Breast epithelium (tissue), 4 donors: ENCODE data around the gene PDPK1. TPM values are rescaled to one million over a fixed set of nuclear protein-coding genes. Genes with fewer than 3 reads are reported as not detected.
A peak's percentile ranks its signal among the peaks of the same experiment; 100 is the strongest.
"Not testable (repeated sequence)": the region's sequence is repeated elsewhere in the genome, so short reads cannot be mapped to it uniquely, and the experiment has no call there.

Experiments used
- DNase-seq, 2 donors: peaks; one replicate each; pipeline ENCODE4 v3.0.0-alpha.2; 2019; ENCODE audit warnings: low spot score in 2 of 2
- H3K27ac ChIP-seq, 2 donors: fragments of 200-600 bp; sonication (generic) in 1 of 2; one replicate each; pipeline ENCODE4 v1.5.1; 2016 to 2019; ENCODE audit warnings: mild to moderate bottlenecking in 1 of 2
- H3K27me3 ChIP-seq, 2 donors: fragments of 200-600 bp; sonication (generic) in 1 of 2; one replicate each; pipeline versions ENCODE4 v1.5.1 to v1.6.0; 2017 to 2019; ENCODE audit warnings: control low read depth in 1 of 2, mild to moderate bottlenecking in 1 of 2
- H3K36me3 ChIP-seq: fragments of 200-600 bp; one replicate; pipeline ENCODE4 v1.5.1; 2019
- H3K4me1 ChIP-seq, 2 donors: fragments of 200-600 bp; sonication (generic); one replicate each; pipeline ENCODE4 v1.5.1; 2016 to 2019; ENCODE audit warnings: control low read depth in 1 of 2
- H3K4me3 ChIP-seq, 3 donors: fragments of 200-600 bp; sonication (generic); 1 replicate in 2 of 3; 2 replicates in 1 of 3; pipeline ENCODE4 v1.5.1; 2016 to 2019; ENCODE audit warnings: mild to moderate bottlenecking in 3 of 3, moderate library complexity in 2 of 3
- H3K9me3 ChIP-seq, 2 donors: fragments of 200-600 bp; sonication (generic) in 1 of 2; one replicate each; pipeline ENCODE4 v1.5.1; 2016 to 2019; ENCODE audit warnings: control low read depth in 1 of 2
- CTCF ChIP-seq, 3 donors: fragments of 450-650 bp; IDR thresholded peaks; one replicate each; pipeline ENCODE4 v1.5.1; 2016 to 2017; ENCODE audit warnings: antibody characterized with exemption in 3 of 3, mild to moderate bottlenecking in 3 of 3, moderate library complexity in 3 of 3
- intact Hi-C: fragments of 100-400 bp; cut with DNase I; formaldehyde crosslinking; loops from one replicate; pipeline ENCODE4 v1.15.1; 2023; ENCODE audit warnings: low total_unique reads
- total RNA-seq, 3 donors: library from RNA; depleted of rRNA; stranded (reverse); fragments of >200 nt; gene quantifications; one replicate each; pipeline ENCODE4 v1.1.0, GENCODE V29; 2016

The PDPK1 gene
- total RNA-seq, 3 donors from 2014 or later, result 28.8 to 32.8 (median 29.4) TPM

- H3K36me3 ChIP-seq, DNase-seq, H3K4me3 ChIP-seq, H3K27ac ChIP-seq, H3K27me3 ChIP-seq, intact Hi-C loops, H3K4me1 ChIP-seq, H3K9me3 ChIP-seq: not testable (repeated sequence)
Measured at GRCh38 chr16:2543771-2544170, 6.0 kb downstream of the PDPK1 start.

- DNase-seq, H3K36me3 ChIP-seq, H3K9me3 ChIP-seq, H3K27me3 ChIP-seq, H3K4me3 ChIP-seq, intact Hi-C loops, H3K4me1 ChIP-seq, H3K27ac ChIP-seq: not testable (repeated sequence)
Measured at GRCh38 chr16:2550283-2550878, 12.6 kb downstream of the PDPK1 start.

DNA sequence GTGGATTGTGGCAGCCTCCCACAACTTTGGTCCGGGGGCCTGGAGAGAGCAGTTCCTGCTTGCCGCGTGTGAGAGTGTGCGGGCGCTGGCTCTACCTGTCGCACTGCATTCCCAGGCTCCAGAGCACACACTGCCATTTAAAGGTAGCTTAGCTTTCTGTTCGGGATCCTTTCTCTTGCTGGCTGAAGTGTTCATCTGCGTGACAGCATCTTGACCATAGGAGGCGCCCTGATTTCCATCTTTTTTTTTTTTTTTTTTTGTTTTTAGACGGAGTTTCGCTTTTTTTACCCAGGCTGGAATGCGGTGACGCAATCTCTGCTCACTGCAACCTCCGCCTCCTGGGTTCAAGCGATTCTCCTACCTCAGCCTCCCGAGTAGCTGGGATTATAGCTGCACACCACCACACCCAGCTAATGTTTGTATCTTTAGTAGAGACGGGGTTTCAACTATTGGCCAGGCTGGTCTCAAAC is 13.6 kb downstream of the PDPK1 start:
- intact Hi-C loops, H3K4me3 ChIP-seq, H3K36me3 ChIP-seq, H3K9me3 ChIP-seq, H3K4me1 ChIP-seq, H3K27me3 ChIP-seq, DNase-seq: not testable (repeated sequence)
- TF ChIP-seq CTCF (IDR thresholded peaks at IDR 0.05), result peak in 2 of 3 donors; percentile 25 to 56
- peak overlapping the region; percentile 72 to 74 for H3K27ac ChIP-seq

- H3K9me3 ChIP-seq, intact Hi-C loops, H3K4me3 ChIP-seq, H3K27ac ChIP-seq, DNase-seq, H3K27me3 ChIP-seq, H3K4me1 ChIP-seq, H3K36me3 ChIP-seq: not testable (repeated sequence)
Measured at GRCh38 chr16:2554709-2555425, 17.0 kb downstream of the PDPK1 start.

DNA sequence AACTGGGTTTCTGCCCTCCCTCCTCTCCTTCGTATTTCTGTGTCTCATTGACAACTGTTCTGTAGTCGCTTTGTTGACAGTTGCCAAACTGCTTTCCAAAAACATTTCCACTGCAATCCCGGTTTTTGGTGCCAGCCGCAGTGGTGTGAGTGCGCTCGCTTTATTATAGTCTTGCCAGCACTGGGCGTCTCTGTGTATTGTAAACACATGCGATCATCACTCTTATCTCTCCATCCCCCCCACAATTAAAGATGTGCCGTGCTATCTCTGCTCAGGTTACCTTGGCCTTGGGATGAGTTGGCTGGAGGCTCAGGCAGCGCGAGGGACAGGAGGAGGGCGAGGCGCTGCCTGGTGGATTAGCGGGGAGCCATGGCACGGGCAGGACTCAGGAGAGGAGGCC is 19.3 kb downstream of the PDPK1 start:
- intact Hi-C loops, H3K4me3 ChIP-seq, H3K9me3 ChIP-seq, H3K36me3 ChIP-seq, H3K27me3 ChIP-seq, H3K4me1 ChIP-seq, DNase-seq, H3K27ac ChIP-seq: not testable (repeated sequence)

DNA sequence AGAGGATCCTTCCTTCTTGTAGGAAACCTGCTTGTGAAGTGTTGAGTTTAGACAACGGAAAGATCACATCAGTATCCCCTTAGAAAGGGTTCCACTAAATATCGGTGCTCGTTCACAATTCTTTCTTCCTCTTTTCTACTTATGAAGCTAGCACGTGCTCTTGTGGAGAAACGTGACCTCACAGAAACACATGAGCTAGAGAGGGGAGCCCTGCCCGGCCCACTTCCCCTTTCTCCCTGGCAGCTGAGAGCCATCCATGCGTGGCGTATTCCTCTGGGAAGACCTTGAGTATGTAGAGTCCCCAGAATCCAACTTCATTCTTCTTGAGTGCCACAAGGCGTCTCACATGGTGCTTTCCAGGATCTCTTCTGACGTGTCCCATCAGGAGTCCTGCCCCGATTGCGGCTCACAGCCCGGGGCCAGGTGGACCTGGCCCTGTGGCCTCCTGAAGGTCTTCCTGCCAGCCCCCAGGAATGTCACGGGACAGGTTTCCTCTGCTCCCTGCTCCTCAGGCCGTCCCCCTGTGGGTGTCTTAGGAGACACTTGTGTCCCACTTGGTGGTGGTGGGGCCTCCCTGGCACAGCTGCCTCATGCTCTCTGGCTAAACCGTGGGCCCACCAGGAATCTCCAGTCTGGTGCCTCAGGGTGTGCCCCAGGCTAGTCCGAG is 22.4 kb downstream of the PDPK1 start:
- H3K36me3 ChIP-seq, H3K4me3 ChIP-seq, H3K9me3 ChIP-seq, H3K4me1 ChIP-seq, intact Hi-C loops, DNase-seq, H3K27me3 ChIP-seq, H3K27ac ChIP-seq: not testable (repeated sequence)

GRCh38 chr16:2560798-2561133 is 22.9 kb downstream of the PDPK1 start:
- intact Hi-C loops, H3K27ac ChIP-seq, H3K4me1 ChIP-seq, H3K9me3 ChIP-seq, H3K4me3 ChIP-seq, H3K27me3 ChIP-seq, H3K36me3 ChIP-seq: not testable (repeated sequence)
- peak; percentile 50 to 81 for DNase-seq

GRCh38 chr16:2567506-2567905 is 29.7 kb downstream of the PDPK1 start:
- H3K9me3 ChIP-seq, H3K4me1 ChIP-seq, H3K4me3 ChIP-seq, intact Hi-C loops, H3K27me3 ChIP-seq, H3K36me3 ChIP-seq, DNase-seq, H3K27ac ChIP-seq: not testable (repeated sequence)

DNA sequence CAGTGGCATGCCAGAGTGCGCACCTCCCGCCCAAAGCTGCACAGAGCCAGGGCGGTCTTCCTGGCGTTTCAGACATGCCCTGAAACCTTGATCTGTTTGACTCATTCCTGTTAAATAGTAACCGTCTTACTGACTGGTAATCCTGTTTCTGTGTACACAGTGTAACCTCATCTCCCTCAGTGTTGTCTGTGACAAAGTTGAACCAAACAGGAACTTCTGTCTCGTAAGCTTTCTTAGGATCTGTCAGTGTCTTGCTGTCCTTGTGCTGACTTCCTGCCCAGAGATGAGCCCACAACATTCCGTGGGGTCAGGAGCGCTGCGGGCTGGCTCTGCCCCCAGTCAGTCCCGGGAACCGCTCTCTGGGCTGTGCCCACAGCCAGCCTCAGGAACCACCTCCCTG is 30.8 kb downstream of the PDPK1 start:
- H3K4me3 ChIP-seq, H3K9me3 ChIP-seq, H3K4me1 ChIP-seq, intact Hi-C loops, H3K27ac ChIP-seq, H3K36me3 ChIP-seq, H3K27me3 ChIP-seq, DNase-seq: not testable (repeated sequence)

- DNase-seq, H3K27me3 ChIP-seq, H3K4me1 ChIP-seq, H3K9me3 ChIP-seq, H3K36me3 ChIP-seq, intact Hi-C loops, H3K27ac ChIP-seq, H3K4me3 ChIP-seq: not testable (repeated sequence)
Measured at GRCh38 chr16:2572704-2573103, 34.9 kb downstream of the PDPK1 start.

DNA sequence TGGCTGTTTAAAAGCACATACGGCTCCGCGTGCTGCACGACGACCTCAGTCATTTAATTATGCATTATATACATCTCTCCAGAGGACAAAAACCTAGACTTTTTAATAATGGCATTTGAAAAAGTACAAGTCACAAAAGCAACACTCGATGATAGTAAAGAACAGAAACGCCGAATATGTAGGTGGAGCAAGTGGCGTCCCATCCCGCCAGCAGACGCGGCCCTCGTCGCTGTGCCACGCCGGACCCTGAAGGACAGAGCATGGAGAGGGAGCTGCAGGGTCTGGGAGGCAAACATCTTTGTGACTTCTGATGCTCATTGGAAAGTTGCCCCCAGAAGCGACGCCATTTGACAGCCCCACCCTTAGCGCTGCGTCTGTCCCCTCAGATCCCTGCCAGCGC is 38.0 kb downstream of the PDPK1 start:
- H3K9me3 ChIP-seq, H3K4me1 ChIP-seq, DNase-seq, H3K27me3 ChIP-seq, H3K4me3 ChIP-seq, intact Hi-C loops, H3K27ac ChIP-seq, H3K36me3 ChIP-seq: not testable (repeated sequence)

- H3K4me1 ChIP-seq, H3K27me3 ChIP-seq, H3K36me3 ChIP-seq, H3K4me3 ChIP-seq, H3K9me3 ChIP-seq, H3K27ac ChIP-seq, intact Hi-C loops, DNase-seq: not testable (repeated sequence)
Measured at GRCh38 chr16:2577044-2577443, 39.2 kb downstream of the PDPK1 start.
